HG03575 (cell line): ENCODE measurements around the gene BMP7.

Experiments used
- ATAC-seq: cut with Tn5 transposase; IDR thresholded peaks from one replicate; pipeline ENCODE4 v1.9.1; 2021; ENCODE audit not compliant: unreplicated experiment, insufficient number of reproducible peaks, low FRiP score; ENCODE audit errors: extremely low read depth

The BMP7 gene

DNA sequence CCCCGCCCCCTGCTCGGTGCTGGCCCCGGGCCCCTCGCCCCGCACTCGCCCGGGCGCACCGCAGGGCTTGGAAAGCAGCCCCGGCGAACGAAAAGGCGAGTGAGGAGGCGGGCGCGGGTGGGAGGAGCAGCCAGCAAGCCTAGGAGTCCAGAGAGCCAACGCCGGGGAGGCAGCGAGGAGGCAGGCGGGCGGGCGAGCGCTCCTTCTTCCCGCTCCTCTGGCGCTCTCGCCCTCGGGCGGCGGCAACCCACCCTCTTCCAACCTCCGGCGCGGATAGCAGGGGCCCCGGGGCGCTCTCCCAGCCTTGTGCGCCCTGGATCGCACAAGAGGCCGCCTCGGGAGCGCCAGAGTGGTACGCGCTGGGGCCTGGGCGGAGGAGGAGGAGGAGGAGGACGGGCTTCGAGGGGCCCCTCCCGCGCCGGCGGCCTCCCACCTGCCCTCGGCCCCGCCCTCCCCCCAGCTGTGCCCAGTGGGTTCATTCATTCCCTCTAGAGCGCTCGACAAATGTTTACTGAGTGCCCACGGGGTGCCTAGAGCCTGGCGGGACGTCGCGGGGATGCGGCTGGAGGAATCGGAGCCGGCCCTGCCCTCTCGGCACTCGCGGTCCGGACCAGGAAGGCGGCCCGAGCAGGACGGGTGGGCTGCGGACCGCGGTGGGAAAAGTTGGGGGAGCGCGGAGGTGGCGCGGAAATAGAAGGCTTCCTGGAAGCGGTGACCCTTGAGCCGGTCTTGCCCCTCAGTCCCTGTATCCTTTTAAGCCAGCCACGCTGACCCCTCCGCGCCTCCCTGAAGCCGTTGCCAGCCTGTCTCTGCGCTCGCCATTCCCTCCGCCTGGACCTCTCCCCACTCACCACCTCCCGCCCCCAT lies at the start of gene BMP7:
Gene BMP7, minus strand, starts transcription at position 351 of the 867 bp plus-strand sequence. CDS start 519 bp downstream, outside the sequence.
- ATAC-seq, result no peak

DNA sequence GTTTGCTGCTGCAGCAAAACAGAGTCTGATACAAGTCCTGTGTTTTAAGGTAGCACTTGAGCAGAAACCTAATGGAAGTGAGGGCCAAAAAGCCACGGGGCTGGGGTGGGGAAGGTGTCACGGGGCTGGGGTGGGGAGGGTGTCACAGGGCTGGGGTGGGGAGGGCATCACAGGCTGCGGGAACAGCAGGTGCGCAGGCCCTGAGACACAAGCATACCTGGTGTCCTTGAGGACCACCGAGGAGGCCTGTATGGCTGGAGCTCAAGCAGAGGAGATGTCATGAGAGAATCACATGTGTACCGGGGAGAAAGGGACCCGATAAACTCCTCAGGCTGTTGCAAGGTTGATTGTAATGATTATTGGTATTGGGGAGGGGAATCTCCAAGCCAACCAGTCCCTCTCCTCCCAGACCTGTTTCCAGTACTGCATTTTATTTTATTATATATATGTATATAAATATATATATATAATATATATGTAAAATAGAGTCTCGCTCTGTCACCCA lies 49.6 kb upstream of the BMP7 start:
- ATAC-seq, result no peak

DNA sequence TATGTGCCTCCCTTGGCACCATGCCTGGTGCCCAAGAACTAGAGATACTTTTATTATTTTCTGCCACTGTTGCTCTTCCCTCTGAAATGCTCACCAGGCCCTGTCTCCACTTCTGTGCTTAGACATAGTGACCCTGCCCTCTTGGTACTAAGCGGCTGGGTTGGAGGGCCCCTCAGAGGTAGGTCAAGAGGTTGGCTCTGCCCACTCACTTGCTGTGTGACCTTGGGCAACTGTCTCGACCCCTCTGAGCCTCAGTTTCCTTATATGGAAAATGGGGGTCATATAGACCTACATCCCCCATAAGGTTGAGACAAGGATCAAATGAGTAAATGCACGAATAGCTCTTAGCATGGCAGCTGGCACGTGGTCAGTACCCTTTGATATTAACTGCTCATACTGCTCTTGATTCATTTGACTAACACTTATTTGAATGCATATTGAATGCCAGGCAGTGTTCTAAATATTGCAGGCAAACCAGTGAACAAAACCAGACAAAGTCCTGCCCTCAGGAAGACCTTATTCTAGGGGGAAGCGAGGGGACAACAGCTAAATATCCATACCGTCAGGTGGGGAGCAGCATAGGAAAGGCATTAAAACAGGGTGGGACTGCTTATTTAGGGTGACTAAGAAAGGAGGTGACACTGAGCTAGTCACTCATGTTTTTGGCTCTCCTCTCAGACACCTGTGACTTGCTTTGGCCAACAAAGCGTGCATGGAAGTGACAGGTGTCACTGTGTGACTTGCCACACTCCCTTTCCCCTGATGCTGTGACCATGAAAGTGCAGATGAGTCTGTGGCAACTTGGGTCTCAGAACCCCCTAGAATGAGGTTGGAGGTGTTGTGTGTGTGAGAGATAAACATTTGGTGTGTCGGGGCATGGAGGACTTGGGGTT lies 48.9 kb upstream of the BMP7 start:
- no peak for ATAC-seq

DNA sequence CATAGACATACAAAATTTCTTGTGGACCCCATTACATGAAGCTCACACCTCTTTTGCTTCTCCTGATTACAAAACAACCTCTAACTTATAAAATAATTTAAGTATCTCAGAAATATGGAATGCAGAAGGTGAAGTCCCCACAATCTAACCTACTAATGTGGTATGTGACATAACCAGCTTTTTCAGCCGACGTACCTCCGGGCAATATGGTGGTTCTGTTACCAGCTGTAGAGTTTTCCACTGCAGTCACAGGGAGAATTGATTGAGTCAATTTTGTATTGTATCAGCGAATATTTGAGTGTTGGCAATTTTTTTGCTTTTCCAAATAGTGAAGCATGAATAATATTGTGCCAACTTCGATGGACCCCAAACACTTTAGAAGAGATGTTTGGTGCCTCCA lies 47.5 kb upstream of the BMP7 start:
- ATAC-seq, result no peak

DNA sequence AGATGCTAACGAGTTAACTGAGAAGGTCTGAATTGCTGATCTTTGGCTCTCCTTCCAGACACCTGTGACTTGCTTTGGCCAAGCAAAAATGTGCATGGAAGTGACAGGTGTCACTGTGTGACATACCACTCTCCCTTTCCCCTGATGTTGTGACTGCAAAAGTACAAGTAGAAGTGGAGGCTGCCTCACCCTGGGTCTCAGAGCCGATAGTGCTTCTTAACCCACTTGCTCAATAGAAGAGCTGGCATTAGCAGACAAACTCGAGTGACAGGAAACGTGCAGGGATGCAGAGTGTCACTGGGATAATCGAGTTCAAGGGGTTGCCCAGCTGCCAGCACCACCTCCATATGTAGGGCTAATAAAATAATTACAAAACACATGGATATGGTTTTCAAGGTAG lies 46.8 kb upstream of the BMP7 start:
- ATAC-seq, result no peak

DNA sequence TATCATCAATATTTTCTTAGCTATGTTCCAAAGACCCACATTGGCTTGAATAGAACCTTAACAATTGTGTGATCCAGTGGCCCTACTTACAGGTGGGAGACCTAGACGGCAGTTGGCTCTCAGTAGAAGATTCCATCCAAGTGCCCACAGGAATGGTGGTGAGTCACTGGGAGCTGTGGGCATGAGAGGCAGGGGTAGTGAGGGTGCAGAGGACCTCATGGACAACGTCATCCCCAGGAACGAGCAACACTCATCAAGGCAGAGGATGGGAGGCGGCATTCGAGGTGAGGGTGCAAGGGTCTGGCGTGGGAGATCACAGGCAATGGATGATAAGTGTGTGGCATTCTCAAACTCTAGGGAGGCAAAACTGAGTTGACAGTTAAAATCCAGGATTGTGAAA lies 45.7 kb upstream of the BMP7 start:
- ATAC-seq, result no peak

DNA sequence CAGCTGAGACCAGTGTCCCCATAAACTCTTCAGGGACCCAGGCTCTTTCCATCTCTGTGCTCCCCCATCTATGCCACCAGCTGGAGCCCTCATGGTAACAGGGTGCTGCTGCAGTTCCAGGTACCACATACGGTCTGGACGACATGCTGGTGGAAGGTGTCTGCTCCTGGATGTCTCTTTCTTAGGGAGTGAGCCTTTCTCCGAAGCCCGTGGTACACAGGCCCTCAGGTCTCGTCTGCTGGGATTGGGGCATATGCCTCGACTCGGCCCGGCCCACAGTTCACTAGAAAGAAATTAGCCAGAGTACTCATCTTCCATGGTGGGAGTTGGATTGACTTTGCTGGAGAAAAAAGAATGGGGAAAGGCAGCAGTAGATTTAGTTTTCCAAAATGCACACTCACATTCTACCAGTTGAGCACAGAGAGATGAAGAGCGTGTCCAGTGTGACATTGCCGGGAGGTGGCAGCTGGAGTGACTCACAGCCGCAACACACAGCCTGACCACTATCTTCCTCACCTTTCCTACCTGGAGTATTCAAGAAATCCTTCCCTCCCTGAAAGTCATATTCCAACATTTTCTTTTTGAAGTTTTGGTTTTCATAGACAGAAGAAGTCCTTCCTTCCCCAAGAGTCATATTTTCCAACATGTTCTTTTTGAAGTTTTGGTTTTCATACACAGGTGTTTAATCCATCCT lies 44.5 kb upstream of the BMP7 start:
- no peak for ATAC-seq

DNA sequence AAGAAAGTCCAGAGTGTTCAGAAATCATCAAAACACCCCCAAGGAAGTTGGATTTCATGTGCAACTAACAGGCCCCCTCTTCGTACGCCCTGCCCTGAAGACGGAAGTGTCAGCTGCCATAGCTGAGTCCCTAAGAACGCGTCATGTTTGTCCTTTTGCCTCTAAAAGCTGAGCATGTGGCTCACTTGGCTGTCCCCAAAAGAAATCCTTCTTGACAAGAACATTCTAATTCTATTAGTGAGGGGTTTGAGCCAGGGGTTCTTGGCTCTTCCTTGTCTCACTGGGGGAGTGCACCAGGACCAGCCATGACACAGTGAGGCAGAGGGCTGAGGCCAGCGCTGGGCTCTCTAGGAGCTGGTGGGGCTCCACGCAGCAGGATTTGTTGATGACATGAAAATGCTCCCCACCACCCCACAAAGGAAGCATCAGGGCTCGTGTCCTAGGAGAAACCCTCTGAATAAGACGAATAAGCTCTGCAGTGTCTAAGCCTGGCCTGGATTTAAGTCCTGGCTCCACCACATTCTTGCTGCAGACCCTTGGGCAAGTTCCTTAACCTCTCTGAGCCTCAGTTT lies 43.2 kb upstream of the BMP7 start:
- no peak for ATAC-seq

DNA sequence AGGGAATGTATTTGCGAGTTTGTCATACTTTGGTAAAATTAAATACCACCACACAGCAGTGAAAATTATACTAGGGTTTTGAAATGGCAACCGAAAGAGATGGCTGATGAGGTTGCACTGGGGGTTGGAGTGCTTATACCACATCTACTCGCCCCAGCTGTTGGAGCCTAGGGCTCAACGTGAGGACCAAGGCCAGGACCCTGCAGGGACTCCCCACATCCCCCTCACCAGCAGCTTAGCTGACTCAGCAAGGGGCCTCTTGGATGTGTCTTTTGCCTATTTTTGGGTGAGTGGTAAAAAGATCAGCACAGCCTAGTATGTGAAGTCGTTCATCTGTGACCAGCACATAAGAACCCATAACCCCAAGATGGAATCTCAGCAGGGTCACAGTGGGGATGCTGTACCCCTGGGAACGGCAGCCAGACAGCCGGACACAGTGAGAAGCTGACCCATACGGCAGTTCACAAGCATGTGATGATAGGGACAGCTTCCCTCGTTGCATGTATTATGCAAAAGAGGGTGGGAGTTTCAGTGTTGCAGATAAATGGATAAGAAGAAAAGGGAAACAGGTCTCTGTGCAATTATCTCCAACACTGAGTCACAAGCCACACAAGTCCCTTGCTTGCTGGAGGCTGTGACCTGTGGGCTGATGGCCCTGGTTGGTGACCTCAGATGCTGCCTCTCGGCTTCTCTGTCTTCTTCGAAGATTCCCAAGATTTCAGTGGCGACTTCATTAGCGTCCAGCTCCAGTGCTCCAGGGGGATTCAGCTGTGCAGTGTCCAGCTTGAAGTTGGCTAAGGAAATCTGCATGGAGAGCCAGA lies 42.2 kb upstream of the BMP7 start:
- no peak for ATAC-seq

DNA sequence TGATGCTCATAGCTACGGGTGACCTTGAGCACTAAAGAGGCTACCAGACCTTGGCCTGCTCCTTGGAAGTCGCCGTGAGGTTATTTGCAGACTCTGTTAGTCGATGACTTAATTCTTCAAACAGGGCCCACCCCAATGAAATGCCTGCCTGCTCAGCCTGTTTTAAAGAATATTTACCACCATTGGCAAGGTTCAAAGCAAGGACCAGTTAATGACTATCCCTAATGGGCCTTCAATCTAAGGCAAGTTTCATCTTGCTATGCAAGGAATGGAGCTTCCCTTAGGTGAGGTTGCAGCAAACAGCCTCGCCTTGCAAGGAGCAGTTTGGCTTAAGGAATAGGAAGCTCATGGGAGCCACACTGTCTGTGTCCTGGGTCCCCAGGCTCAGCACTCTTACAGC lies 40.3 kb upstream of the BMP7 start:
- ATAC-seq, result no peak

DNA sequence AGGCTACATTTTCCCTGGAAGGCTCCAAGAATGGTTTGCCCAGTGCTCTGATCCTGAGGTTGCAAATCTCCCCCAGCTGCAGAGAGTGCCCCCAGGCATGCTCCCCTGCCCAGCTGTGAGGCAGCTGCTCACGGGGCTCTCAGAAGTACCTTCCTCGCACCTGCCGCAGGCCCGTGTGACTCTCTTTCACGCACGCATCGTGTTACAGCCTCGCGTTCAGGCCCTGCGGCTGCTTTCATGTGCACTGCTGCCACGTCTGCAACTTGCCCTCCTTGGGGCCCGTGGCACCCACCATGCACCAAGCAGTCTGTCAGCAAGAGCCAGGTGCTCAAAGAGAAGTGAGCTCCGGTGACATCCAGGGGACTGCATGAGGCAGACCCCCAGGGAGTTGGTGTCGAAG lies 34.6 kb upstream of the BMP7 start:
- no peak for ATAC-seq

DNA sequence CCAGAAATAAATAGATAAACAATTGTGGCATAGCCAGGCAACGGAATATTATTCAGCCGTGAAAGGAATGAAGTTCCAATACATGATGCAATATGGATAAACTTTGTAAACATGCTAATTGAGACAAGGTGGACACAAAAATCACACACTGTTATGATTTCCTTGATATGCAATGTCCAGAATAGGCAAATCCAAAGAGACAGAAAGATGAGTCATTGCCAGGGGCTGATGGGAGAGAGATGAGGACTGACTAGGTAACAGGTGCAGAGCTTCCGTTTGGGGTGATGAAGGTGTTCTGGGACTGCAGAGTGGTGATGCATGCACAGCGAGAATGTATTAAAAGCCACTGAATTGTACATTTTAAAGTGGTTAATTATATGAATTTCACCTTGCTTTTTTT lies 32.0 kb upstream of the BMP7 start:
- no peak for ATAC-seq

DNA sequence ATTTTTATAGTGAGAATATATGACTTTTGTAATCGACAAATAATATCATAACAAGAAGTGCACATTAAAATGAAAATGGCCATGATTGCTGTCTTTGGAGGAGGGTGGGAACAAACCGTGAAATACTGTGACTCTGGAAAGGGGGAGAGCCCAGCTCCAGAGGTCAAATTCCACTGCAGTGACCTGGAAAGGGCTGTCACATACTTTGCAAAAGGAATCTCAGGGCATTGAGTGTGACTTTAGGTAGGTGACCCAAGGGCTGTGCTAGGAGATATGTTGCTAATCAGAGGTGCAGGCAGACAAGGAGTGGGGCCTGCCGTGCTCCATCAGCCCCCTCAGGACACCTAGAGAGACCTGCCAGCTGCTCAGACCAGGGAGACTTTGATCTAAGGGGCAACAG lies 28.1 kb upstream of the BMP7 start:
- no peak for ATAC-seq

DNA sequence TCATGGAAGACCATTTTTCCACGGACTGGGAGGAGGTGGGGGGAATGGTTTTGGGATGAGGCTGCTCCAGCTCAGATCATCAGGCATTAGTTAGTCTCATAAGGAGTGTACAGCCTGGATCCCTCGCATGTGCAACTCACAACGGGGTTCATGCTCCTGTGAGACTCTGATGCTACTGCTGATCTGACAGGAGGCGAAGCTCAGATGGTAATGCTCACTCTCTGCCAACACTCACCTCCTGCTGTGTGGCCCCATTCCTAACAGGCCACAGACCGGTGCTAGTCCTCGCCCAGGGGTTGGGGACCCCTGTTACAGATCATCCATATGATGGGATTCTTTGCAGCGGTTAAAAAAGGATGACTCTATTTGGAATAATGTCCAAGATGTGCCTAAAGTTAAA lies 27.6 kb upstream of the BMP7 start:
- no peak for ATAC-seq

DNA sequence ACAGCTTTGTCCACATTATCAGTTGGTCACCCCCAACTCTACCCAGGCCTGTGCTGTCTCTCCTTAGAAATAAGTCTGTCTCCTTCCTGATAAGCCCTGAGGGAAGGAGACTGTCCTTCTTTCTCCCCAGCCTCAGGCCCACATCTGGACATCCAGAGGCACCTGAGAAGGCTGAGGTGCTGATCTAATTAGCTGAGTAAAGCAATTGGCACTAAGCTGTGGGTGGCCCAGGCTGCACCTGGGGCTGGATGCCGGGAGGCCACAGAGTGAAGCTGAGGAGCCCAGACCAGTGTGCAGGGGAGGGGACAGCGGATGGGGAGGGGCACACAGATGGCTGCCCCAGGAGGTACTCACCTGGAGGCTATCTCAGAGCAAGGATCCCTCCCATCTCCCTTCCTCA lies 26.2 kb upstream of the BMP7 start:
- no peak for ATAC-seq

DNA sequence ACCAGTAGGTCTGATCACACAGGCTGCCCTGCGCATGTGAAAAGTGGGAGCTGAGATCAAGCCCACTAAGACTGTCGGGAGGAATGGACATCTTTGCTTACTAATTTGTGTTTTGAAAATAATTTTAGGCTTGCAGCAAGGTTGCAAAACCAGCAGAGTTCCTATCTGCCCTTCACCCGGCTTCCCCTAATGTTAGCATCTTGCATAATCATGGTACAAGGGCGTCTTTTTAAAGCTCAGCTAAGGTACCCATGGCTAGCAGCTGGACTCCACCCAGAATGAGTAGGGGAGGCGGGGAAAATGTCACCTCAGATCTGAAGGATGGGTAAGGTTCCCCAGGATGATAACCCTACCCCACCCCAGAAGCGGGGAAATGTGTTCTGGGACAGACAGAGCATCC lies 25.3 kb upstream of the BMP7 start:
- ATAC-seq, result no peak

DNA sequence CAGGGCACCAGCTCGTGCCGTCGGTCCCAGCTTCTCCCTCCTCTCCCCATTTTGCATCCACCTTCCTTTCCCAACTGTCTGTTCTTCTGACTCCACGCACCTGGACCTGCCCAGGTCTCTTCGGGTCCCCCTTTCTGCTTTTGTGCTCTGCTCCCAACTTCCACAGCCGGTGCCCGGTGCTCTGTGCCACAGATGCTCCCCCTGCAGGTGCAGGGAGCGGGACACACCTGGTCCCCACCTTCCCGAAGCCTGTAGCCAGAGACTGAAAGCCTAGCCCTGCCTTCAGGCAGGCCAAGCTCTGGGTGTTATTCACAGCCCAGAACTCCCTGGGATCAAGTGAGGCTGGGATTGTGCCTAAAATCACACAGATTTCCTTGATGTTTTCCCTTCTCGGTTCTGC lies 24.6 kb upstream of the BMP7 start:
- ATAC-seq, result no peak

DNA sequence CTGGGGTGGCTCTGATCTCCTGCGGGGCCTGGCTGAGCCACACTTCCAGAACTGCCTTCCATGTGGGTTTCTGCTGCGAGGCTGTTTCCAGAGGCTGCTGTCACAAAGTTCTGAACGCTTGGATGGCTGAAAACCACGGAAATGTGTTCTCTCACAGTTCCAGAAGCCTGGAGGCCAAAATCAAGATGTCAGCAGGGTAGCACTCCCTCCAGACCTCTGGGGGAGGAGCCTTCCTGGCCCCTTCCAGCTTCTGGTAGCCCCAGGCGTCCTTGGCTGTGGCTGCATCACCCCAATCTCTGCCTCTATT lies 23.7 kb upstream of the BMP7 start:
- no peak for ATAC-seq
